Stomach (tissue), 9 donors: ENCODE results near the gene GAK. TPM values are rescaled to one million over a fixed set of nuclear protein-coding genes. Genes with fewer than 3 reads are reported as not detected.

Experiments
- DNase-seq, 2 donors: peaks; one replicate each; pipeline versions ENCODE4 v3.0.0 to v3.0.0-alpha.2; 2013 to 2019
- H3K27ac ChIP-seq, 5 donors: fragments of 200-600 bp in 4 of 5; sonication (generic) in 4 of 5; one replicate each; pipeline ENCODE4 v1.5.1; 2013 to 2019; ENCODE audit warnings: mild to moderate bottlenecking in 1 of 5, moderate library complexity in 1 of 5
- H3K27me3 ChIP-seq, 3 donors: fragments of 200-600 bp; sonication (generic); one replicate each; pipeline ENCODE4 v1.5.1; 2017 to 2019; ENCODE audit warnings: mixed run types in 1 of 3
- H3K36me3 ChIP-seq, 4 donors: fragments of 200-600 bp; sonication (generic); 1 replicate in 3 of 4; 2 replicates in 1 of 4; pipeline ENCODE4 v1.5.1; 2016 to 2019
- H3K4me1 ChIP-seq, 4 donors: fragments of 200-600 bp; sonication (generic); one replicate each; pipeline ENCODE4 v1.5.1; 2016 to 2019
- H3K4me3 ChIP-seq, 4 donors: fragments of 200-600 bp; sonication (generic) in 3 of 4; one replicate each; pipeline ENCODE4 v1.5.1; 2016 to 2019; ENCODE audit warnings: mild to moderate bottlenecking in 1 of 4
- H3K9me3 ChIP-seq, 4 donors: fragments of 200-600 bp; sonication (generic); one replicate each; pipeline ENCODE4 v1.5.1; 2016 to 2019
- CTCF ChIP-seq, 7 experiments: fragments of 450-650 bp in 4 of 7; fragments of 200-600 bp in 3 of 7; sonication (generic) in 3 of 7; IDR thresholded peaks; one replicate each; pipeline ENCODE4 v1.5.1; 2016 to 2019; ENCODE audit warnings: antibody characterized with exemption in 7 of 7, control low read depth in 2 of 7, mild to moderate bottlenecking in 1 of 7
- EP300 ChIP-seq: sonication (generic); formaldehyde crosslinking; IDR thresholded peaks from one replicate; pipeline ENCODE4 v1.6.1; 2017; ENCODE audit warnings: antibody characterized with exemption
- POLR2A ChIP-seq, 4 donors: fragments of 450-650 bp; IDR thresholded peaks; one replicate each; pipeline ENCODE4 v1.6.1; 2016; ENCODE audit warnings: antibody characterized with exemption in 4 of 4, control low read depth in 2 of 4, mild to moderate bottlenecking in 1 of 4, moderate library complexity in 1 of 4
- POLR2AphosphoS5 ChIP-seq, 3 donors: sonication (generic); formaldehyde crosslinking; IDR thresholded peaks; one replicate each; pipeline ENCODE4 v1.6.1; 2016; ENCODE audit warnings: antibody characterized with exemption in 3 of 3
- WGBS, 5 donors: extraction: QIAGEN DNeasy Blood & Tissue Kit in 3 of 5; methylation state at CpG; one replicate each; pipeline versions ENCODE4 v1.1.5 to v1.1.7; 2013 to 2018; 5-methylcytosine and 5-hydroxymethylcytosine counted together
- intact Hi-C: fragments of 100-400 bp; cut with DNase I; formaldehyde crosslinking; loops from one replicate; pipeline ENCODE4 v1.15.1; 2023; ENCODE audit warnings: low total_unique reads
- polyA plus RNA-seq, 3 donors: library from polyadenylated mRNA; stranded (reverse); fragments of 200-250 nt; gene quantifications; one replicate each; pipeline ENCODE4 v1.2.3, GENCODE V29; 2013
- total RNA-seq, 5 donors: library from RNA; depleted of rRNA; stranded (reverse); fragments of >200 nt; gene quantifications; one replicate each; pipeline versions ENCODE4 v1.1.0 to v1.2.3, GENCODE V29; 2014 to 2016
- donor health status: healthy with polysubstance abuse.
- donor health status: Bipolar disorder and iron deficiency.
- donor health status: healthy.

Gene GAK
- total and polyA plus RNA-seq, 8 donors = 71.8 to 503 (median 157) TPM

DNA sequence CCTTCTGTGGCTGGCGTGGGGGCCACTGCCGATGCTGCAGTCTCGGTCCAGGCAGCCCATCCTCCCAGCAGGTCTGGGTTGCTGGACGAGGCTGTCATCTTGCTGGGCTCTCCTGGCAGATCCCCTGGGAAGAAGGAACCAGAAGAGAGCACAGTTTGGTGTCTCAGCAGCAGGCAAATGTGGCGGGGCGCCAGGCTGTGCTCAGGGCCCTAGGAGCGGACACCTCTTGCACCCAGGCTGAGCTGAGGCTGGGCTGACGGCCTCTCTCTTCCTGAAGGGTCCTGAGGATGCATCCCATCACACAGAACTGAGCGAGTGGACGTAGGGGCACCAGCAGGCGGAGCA lies 67.0 kb downstream of the GAK start:
- no peak overlapping the region for H3K27ac ChIP-seq
- H3K27me3 ChIP-seq = no peaks in the 10 kb centered on the region
- 94 to 98% (median 96%) methylated on average over 9 to 11 of the region's 11 CpGs for WGBS, 5 donors
- H3K4me3 ChIP-seq = no peak overlapping the region
- DNase-seq = no peak
- H3K9me3 ChIP-seq = no peaks in the 10 kb centered on the region
- TF ChIP-seq POLR2AphosphoS5 (IDR thresholded peaks at IDR 0.05) (no peak), EP300 (no peak), CTCF (IDR thresholded peaks at IDR 0.05) (no peak), POLR2A (IDR thresholded peaks at IDR 0.05) (no peak)
- intact Hi-C loops = no loop called here
- peaks cover 90 to 100% (median 98%) of the 10 kb centered on the region in 4 donors for H3K36me3 ChIP-seq
- no peaks in the 10 kb centered on the region for H3K4me1 ChIP-seq

- Histone ChIP-seq H3K4me1 (no peaks in the 10 kb centered on the region), H3K36me3 (peaks cover 86 to 100% (median 98%) of the 10 kb centered on the region in 4 donors), H3K9me3 (no peaks in the 10 kb centered on the region), H3K27me3 (no peaks in the 10 kb centered on the region), H3K27ac (no peak overlapping the region), H3K4me3 (no peak overlapping the region)
- no peak for TF ChIP-seq POLR2A (IDR thresholded peaks at IDR 0.05)
- no peak for TF ChIP-seq POLR2AphosphoS5 (IDR thresholded peaks at IDR 0.05)
- TF ChIP-seq CTCF (IDR thresholded peaks at IDR 0.05) = no peak
- TF ChIP-seq EP300 = no peak
- DNase-seq = no peak
- intact Hi-C loops = no loop called here
- WGBS, 5 donors = 94 to 98% (median 97%) methylated on average over 34 to 42 of the region's 42 CpGs
Observed at GRCh38 chr4:864456-865120, 67.5 kb downstream of the GAK start.

DNA sequence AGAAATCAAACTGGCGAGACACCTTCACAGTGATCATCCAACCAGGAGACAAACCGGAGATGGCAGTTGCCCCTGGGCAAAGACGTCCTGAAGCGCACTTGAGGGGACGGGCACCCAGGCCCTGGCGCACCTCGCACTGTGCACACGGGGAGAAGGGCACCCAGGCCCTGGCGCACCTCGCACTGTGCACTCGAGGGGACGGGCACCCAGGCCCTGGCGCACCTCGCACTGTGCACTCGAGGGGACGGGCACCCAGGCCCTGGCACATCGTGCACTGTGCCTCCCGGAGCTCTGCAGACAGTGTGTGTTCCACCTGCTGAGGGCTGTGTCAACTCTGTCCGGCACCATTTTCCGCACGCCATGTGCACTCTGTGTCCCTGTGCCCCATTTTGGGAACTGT lies 71.6 kb downstream of the GAK start:
- intact Hi-C loops = no loop called here
- Histone ChIP-seq H3K27ac (no peak overlapping the region), H3K27me3 (no peaks in the 10 kb centered on the region), H3K4me1 (no peaks in the 10 kb centered on the region), H3K9me3 (no peaks in the 10 kb centered on the region), H3K36me3 (peaks cover 78 to 97% (median 96%) of the 10 kb centered on the region in 4 donors), H3K4me3 (no peak overlapping the region)
- DNase-seq = no peak
- WGBS, 5 donors = 91 to 98% (median 97%) methylated on average over 16 to 21 of the region's 21 CpGs
- no peak for TF ChIP-seq POLR2A (IDR thresholded peaks at IDR 0.05)
- no peak for TF ChIP-seq EP300
- no peak for TF ChIP-seq CTCF (IDR thresholded peaks at IDR 0.05)
- TF ChIP-seq POLR2AphosphoS5 (IDR thresholded peaks at IDR 0.05) = no peak

DNA sequence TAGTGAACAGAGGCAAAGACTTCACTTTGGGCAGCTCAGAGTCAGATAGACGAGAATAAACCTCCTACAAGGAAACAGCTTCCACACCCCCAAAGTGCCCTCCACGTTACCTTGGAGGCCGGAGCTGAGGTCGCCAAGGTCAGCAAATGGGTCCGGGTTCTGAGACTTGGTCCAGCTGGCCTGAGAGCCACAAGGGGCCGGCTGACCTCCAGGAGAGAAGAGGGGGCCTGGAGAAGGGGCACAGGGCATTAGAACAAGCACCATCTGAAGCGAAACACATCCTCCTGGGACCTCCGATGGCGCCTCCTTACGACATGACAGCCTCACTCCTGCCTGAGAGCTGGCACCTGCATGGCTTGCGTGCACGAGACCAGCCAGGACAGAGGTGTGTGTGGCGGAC lies 72.6 kb downstream of the GAK start:
- Histone ChIP-seq H3K4me1 (no peaks in the 10 kb centered on the region), H3K9me3 (no peaks in the 10 kb centered on the region), H3K27ac (no peak overlapping the region), H3K4me3 (no peak overlapping the region), H3K27me3 (no peaks in the 10 kb centered on the region), H3K36me3 (peaks cover 68 to 97% (median 95%) of the 10 kb centered on the region in 4 donors)
- DNase-seq = no peak
- WGBS, 5 donors = 92 to 96% (median 95%) methylated on average over 13 of the region's 13 CpGs
- TF ChIP-seq CTCF (IDR thresholded peaks at IDR 0.05) = no peak
- TF ChIP-seq EP300 = no peak
- no peak for TF ChIP-seq POLR2A (IDR thresholded peaks at IDR 0.05)
- TF ChIP-seq POLR2AphosphoS5 (IDR thresholded peaks at IDR 0.05) = no peak
- intact Hi-C loops = no loop called here
